Activated T-cell treated with anti-CD3 and anti-CD28 coated beads, Interleukin-2, amount 50 U/mL, for 48 hours (primary cell): ENCODE measurements around the gene RETN.

Source experiments
- DNase-seq, 2 experiments: peaks; one replicate each; pipeline ENCODE4 v3.0.0-alpha.2; 2020

Gene RETN

DNA sequence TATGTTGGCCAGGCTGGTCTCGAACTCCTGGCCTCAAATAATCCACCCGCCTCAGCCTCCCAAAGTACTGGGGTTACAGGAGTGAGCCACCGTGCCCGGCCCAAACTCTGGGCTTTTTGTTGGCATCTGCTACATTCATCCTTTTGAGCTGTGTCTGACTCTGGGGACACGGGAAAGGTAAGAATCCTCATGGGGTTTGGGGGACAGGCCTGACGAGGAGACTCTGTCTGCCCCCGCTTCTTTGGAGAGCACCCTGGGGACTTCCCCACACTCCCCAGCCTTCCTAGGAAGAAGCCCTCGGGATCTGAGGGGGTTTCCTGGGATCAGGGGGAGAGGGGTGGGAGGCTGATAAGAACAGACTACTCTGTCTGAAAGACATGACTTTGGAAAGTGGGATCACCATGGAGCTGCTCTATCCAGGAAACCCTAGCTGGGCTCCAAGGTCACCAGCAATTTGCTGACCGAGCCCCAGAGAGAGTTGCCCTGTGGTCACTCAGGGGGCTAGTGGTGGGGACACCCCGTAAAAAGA lies 41.1 kb downstream of the RETN start:
- no peak for DNase-seq

DNA sequence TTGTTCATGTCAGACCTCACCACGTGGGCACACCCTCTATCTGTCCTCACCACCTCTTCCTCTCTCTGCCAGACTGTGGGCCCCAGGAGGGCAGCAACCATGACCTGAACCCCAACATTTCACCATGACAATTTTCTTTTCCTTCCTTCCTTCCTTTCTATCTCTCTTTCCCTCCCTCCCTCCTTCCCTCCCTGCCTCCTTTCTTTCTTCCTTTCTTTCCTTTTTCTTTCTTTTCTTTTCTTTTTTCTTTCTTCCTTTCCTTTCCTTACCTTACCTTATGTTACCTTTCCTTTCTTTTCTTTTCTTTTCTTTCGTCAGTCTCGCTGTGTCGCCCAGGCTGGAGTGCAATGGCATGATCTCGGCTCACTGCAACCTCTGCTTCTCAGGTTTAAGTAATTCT lies 41.8 kb downstream of the RETN start:
- no peak for DNase-seq

DNA sequence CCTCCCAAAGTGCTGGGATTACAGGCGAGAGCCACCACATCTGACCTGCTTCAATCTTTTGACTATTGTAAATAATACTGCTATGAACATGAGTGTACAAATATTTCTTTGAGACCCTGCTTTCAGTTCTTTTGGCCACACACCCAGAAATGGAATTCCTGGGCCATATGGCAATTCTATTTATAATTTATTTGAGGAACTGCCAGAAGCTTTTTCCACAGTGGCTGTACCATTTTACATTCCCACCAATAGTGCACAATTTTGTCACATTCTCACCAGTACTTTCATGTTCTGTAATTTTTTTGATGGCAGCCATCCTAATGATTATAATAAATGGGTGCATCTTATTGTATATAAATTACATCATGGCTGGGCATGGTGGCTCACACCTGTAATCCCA lies 46.8 kb downstream of the RETN start:
- DNase-seq, result no peak

DNA sequence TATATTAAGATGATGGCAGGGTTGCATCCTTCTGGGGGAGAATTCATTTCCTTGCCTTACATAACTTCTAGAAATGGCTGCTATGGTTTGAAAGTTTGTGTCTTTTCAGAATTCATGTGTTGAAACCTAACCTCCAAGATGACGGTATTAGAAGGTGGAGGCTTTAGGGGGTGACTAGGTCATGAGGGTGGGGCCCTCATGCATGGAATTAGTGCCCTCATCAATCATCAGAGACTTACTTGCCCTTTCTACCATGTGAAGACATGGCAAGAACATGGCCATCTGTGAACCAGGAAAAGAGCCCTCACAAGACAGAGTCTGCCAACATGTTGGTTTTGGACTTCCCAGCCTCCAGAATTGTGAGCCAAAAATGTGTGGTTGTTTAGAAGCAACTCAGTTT lies 47.9 kb downstream of the RETN start:
- no peak for DNase-seq

DNA sequence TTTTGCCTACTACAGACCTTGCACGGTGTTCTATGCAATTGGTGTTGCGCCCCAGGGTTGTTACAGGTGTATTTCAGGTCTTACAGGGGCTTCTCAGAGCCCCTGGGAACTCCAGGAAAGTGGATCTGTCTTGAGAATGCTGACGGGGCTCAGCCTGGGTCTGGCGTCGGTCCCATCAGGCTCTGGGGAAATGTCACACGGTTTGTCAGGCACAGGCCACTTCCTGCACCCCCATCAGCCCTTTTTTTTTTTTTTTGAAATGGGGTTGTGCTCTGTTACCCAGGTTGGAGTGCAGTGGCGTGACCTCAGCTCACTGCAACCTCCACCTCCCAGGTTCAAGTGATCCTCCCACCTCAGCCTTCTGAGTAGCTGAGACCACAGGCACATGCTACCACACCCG lies 49.8 kb downstream of the RETN start:
- no peak for DNase-seq
